ENCODE data around the gene PKIB.
"Not testable (repeated sequence)": the region's sequence is repeated elsewhere in the genome, so short reads cannot be mapped to it uniquely, and the experiment has no call there.

PKIB gene

GRCh38 chr6:122621638-122622037 lies 11.4 kb downstream of the PKIB start:
- DNase-seq (ENCODE audit: low read depth), result no peak

DNA sequence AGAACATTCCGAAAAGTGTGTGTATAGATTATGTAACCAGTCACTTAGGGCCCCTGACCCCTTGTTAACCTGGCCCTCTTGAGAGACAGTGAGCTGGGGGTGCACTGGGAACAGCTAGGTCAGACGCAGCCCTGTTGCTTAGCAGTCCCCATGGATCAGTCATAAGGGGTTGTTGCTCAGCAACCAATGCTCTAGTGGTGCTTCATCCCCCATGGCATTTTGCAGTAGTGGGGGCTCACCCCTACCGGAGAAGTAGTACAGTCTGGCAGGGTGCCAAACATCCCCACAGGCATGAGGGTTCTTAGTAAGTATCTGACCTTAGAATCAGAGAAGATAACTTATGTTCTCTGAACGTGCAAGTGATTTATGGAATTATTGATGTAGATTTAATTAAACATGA lies 12.3 kb downstream of the PKIB start:
- DNase-seq (ENCODE audit: low read depth), result peak; percentile 3

GRCh38 chr6:122623279-122623678 lies 13.1 kb downstream of the PKIB start:
- DNase-seq (ENCODE audit: low read depth), result peak; percentile 28

GRCh38 chr6:122624853-122625252 lies 14.6 kb downstream of the PKIB start:
- DNase-seq (ENCODE audit: low read depth), result no peak

DNA sequence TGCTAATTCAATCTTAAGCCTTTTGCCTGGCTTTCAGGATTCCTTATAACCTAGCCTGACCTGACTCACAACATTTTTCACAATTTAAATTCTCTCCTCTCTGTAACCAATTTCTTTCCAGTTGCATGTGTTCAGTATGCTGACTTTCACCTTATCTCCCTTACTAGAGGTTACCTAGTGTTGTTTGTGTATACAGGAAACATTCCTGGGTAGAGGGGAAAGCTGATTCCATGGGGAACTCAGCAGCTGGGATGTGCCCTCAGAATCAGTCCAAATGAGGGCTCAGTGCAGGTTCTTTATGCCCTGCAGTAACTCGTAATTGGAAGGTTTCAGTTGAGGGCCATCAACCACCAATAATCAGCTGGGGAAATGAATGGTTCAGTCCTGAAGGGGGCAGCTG lies 18.5 kb downstream of the PKIB start:
- no peak for DNase-seq (ENCODE audit: low read depth)

GRCh38 chr6:122631571-122632249 lies 21.5 kb downstream of the PKIB start:
- DNase-seq (ENCODE audit: low read depth), result no peak

GRCh38 chr6:122640366-122640765 lies 30.2 kb downstream of the PKIB start:
- DNase-seq (ENCODE audit: low read depth), result no peak

- DNase-seq (ENCODE audit: low read depth), result no peak
Observed at GRCh38 chr6:122641819-122642218, 31.6 kb downstream of the PKIB start.

GRCh38 chr6:122642604-122643003 lies 32.4 kb downstream of the PKIB start:
- not testable (repeated sequence) for DNase-seq (ENCODE audit: low read depth)

GRCh38 chr6:122645256-122645655 lies 35.1 kb downstream of the PKIB start:
- DNase-seq (ENCODE audit: low read depth), result no peak

- no peak for DNase-seq (ENCODE audit: low read depth)
Observed at GRCh38 chr6:122647765-122648164, 37.6 kb downstream of the PKIB start.

- no peak for DNase-seq (ENCODE audit: low read depth)
Observed at GRCh38 chr6:122648726-122649125, 38.5 kb downstream of the PKIB start.

- DNase-seq (ENCODE audit: low read depth), result peak; percentile 24
Observed at GRCh38 chr6:122649701-122650100, 39.5 kb downstream of the PKIB start.

DNA sequence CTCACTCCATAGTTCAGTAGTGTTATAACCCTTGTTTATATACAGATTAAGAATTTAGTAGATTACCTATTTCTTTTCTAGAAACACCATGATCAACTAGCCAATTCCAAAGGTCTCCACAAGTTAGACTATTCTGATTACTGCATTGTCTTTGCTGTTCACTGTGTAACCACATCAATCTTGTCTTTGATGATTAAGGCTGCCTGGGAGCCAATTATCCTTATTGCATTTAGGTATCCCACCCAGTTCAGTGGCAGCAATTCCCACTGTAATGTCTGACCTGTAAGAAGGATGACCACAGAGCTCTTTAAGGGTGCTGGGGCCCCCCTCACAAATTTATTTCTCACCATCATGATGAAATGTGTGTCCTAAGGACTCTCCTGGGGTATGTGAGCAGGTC lies 40.2 kb downstream of the PKIB start:
- DNase-seq (ENCODE audit: low read depth), result no peak

DNA sequence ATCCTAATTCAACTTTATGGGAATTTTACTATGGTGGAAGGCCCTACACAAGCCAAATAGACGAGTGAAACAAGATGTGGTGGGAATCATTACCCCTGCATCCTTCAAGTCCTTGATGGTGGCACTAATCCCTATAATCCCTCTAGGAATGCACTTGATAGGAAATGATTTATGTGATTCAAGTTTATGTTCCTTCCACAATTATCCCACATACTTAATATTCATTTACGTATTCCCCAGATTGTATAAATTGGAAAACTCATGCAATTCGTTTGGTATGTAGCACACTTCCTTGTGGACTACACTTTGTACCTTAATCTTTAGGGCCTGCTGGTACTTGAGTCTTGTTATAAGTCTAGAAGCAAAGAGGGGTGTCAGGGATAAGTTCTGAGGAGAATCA lies 40.8 kb downstream of the PKIB start:
- DNase-seq (ENCODE audit: low read depth), result no peak

DNA sequence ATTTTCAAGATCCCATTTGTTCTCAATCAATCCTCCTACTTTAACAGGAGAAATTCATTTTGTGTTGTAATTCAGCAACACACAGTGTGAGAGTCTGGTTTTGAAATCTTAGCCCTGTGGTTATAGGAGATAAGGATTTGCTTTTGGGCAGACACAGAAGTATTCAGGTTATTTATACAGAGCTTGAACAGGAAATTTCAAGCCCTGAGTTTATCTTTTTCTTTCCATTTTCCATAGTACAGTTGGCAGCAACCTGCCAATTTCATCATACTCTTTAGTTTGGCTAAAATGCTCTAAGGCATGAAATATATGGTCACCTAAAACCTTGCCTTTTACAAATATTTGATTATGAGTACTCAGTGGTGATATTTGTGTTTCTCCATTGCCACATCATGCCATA lies 41.4 kb downstream of the PKIB start:
- peak; percentile 81 for DNase-seq (ENCODE audit: low read depth)

DNA sequence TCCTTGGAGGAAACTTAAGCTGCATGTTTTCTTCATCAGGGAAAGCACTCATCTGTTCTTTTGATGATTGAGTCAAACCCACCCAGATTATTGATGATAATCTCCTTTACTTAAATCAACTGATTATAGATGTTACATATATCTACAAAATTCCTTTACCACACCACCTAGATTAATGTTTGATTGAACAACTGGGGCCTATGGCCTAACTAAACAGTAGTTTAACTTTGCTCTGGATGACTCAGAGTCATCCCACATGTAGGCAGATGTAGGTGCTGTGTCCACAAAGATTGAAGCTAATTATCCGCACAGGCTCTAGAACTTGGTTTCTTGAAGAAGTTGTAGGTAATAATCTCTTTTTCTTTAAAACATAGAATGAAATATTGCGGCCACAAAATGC lies 42.2 kb downstream of the PKIB start:
- peak; percentile 36 for DNase-seq (ENCODE audit: low read depth)

DNA sequence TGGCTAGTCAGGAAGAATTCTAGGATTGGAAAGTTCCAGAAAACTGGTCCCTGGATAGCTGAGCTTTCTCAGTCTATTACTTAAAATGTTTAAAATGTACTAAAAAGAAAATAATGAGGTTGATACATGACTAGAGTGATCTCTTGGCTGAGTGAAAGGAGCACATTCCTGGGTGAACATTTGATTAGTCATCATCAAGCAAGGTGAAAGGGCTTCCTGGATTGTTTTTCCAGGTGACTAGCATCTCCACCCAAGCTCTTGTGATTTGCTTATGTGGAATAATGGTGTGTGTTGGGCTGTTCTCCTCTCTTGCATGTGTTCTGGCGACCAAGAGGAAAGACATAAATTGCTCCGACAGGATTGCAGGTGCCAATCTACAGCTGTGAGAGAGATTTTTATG lies 42.9 kb downstream of the PKIB start:
- peak; percentile 64 for DNase-seq (ENCODE audit: low read depth)

- DNase-seq (ENCODE audit: low read depth), result peak; percentile 15
Observed at GRCh38 chr6:122654012-122654411, 43.8 kb downstream of the PKIB start.

DNA sequence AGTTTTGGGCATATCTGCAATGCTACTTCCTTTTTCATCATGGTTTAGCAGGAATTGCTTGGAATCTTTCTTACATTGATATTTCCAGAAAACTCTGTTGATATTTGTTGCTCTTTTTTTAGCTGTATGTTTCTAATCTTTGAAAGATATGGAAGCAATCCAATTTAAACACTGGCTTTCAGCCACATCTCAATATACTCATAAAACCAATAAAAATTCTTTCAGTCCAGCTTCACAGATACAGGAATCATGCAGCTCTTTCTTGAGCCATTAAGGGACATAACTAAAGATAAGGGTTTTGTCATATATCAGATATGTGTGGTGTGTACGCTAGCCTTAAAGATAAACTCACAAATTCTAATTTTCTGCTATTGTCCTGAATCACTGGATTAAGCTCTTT lies 47.4 kb downstream of the PKIB start:
- peak; percentile 39 for DNase-seq (ENCODE audit: low read depth)

GRCh38 chr6:122660296-122660695 lies 50.1 kb downstream of the PKIB start:
- no peak for DNase-seq (ENCODE audit: low read depth)

- DNase-seq (ENCODE audit: low read depth), result no peak
Observed at GRCh38 chr6:122663981-122664380, 53.8 kb downstream of the PKIB start.

DNA sequence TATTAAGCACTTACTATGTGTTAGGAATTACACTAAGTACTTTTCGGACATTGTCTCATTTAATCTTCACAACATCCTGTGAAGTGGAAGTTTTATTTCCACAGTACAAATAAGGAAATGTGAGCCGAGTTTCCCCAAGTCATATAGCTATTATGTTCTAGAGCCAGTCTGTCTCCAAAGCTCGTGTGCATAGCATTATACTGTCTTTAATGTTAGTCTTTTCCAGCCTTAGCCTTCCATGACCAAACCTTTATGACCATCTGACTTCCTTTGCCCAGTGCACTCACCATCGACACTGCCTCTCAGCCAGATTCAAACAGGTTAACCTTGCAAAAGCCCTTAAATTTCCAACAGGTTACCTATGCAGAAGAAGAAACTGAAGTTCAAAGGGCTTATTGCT lies 55.7 kb downstream of the PKIB start:
- no peak for DNase-seq (ENCODE audit: low read depth)

GRCh38 chr6:122666418-122666817 lies 56.2 kb downstream of the PKIB start:
- DNase-seq (ENCODE audit: low read depth), result no peak

DNA sequence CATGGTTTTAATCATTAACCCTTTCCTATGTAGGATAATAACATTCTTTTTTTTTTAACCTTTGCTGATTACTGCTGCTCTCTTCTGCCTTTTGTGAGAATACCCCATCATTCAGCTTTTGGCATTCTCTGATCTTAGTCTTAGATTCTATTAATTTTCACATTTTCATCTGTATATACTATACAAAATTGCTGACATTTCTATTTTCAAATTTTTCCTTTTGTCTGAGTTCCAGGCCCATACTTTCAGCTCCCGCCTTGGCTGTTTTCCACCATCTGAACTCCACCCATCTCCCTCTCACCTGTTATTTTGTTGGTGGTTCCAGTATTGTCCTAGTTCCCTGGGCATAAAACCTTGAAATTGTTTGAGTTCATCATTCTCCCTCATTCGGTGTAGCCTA lies 59.2 kb downstream of the PKIB start:
- no peak for DNase-seq (ENCODE audit: low read depth)
